ENCODE data around the gene COL23A1. TPM values are rescaled to one million over a fixed set of nuclear protein-coding genes. Genes with fewer than 3 reads are reported as not detected.

The COL23A1 gene
- total and polyA plus RNA-seq, 2 donors (not counting 1 experiment from before 2014, with no cell fraction given): not detected

DNA sequence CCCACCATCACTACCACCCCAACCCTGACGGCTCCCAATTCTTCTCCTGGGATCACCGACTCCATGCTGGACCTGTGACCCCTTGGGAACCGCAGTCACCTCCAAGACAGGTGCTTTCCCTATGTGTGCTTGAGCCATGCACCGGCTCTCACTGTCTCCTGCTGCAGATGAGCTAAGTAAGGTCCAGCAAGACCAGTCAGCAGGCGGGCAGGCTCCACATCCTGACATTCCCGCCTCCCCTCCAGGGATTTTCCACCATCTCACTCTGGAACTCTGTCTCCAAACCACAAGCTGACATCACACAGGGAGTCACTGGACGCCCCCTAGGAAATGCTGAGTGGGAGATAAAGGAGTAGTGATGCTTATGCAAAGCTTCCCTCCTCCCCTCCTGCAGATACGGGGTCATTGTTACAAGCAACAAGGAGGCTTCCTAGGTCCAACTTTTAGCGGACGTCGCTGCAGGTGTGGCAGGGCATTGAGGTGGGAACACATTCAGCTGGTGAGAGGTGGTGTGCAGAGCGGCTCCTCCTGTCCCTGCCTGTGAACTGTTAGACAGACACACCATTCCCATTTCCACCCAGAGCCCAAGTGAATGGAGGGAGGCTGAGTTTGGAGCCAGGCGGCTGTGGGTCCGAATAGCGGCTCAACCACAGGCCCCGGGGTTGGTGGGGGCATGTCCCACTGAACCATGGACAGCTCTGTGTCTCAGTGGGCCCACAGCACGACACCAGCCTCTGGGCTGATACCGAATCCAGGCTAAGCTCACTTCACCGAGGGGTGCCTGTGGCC, 228.3 kb downstream of the COL23A1 start:
- no peak overlapping the region for H3K27ac ChIP-seq (ENCODE audit: insufficient read depth, low read length)
- no peaks in the 10 kb centered on the region for H3K79me2 ChIP-seq (ENCODE audit: control insufficient read depth, insufficient read depth, low read length)
- peak in 1 of 2 donors; percentile 13 for DNase-seq (ENCODE audit: low read depth in 2 of 2)
- no peaks in the 10 kb centered on the region for H3K4me1 ChIP-seq (ENCODE audit: control insufficient read depth, extremely low read depth, insufficient read depth, low read length)
- no peak overlapping the region for H3K4me3 ChIP-seq (replicated peaks in 1 of 4; ENCODE audit: control extremely low read depth in 1 of 4, insufficient read depth in 1 of 4, low read depth in 3 of 4, low read length in 4 of 4)
- no peak overlapping the region for H3K4me2 ChIP-seq (ENCODE audit: extremely low read depth, insufficient read depth, low read length)
- H3K36me3 ChIP-seq (ENCODE audit: control insufficient read depth, insufficient read depth, low read length): no peaks in the 10 kb centered on the region
- H3K27me3 ChIP-seq (ENCODE audit: control insufficient read depth, insufficient read depth, low read length): no peaks in the 10 kb centered on the region
- H3K9ac ChIP-seq (ENCODE audit: insufficient read depth, low read length): no peak overlapping the region
- H3K9me3 ChIP-seq (ENCODE audit: control insufficient read depth, insufficient read depth, low read depth, low read length): no peaks in the 10 kb centered on the region
- no peak overlapping the region for H2AFZ ChIP-seq (ENCODE audit: low read length)
- no peak for TF ChIP-seq EZH2 (IDR thresholded peaks at IDR 0.05; ENCODE audit: low read length, missing control alignments)
- TF ChIP-seq, protein P1, sequence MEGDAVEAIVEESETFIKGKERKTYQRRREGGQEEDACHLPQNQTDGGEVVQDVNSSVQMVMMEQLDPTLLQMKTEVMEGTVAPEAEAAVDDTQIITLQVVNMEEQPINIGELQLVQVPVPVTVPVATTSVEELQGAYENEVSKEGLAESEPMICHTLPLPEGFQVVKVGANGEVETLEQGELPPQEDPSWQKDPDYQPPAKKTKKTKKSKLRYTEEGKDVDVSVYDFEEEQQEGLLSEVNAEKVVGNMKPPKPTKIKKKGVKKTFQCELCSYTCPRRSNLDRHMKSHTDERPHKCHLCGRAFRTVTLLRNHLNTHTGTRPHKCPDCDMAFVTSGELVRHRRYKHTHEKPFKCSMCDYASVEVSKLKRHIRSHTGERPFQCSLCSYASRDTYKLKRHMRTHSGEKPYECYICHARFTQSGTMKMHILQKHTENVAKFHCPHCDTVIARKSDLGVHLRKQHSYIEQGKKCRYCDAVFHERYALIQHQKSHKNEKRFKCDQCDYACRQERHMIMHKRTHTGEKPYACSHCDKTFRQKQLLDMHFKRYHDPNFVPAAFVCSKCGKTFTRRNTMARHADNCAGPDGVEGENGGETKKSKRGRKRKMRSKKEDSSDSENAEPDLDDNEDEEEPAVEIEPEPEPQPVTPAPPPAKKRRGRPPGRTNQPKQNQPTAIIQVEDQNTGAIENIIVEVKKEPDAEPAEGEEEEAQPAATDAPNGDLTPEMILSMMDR (conservative IDR thresholded peaks at IDR 0.05 in 1 of 2, IDR thresholded peaks at IDR 0.05 in 1 of 2; ENCODE audit: low read depth in 1 of 2, low read length in 2 of 2): no peak
- no peaks in the 10 kb centered on the region for H4K20me1 ChIP-seq (ENCODE audit: control insufficient read depth, extremely low read depth, insufficient read depth, low read length)

DNA sequence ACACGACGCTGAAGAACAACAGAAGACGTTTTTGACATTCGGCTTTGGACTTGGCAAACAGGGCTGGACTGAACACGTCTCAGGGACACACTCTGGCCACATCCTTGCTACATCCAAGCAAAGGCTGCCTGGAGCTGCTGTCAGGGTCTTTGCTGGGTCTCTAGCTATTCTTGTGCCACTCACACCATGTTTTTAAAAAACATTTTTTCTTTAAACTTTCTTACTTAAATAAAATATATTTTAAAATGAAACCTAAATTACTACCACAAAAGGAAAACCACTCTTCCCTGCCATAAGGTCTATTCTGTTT, 229.3 kb downstream of the COL23A1 start:
- no peaks in the 10 kb centered on the region for H3K79me2 ChIP-seq (ENCODE audit: control insufficient read depth, insufficient read depth, low read length)
- no peaks in the 10 kb centered on the region for H3K4me1 ChIP-seq (ENCODE audit: control insufficient read depth, extremely low read depth, insufficient read depth, low read length)
- no peaks in the 10 kb centered on the region for H3K27me3 ChIP-seq (ENCODE audit: control insufficient read depth, insufficient read depth, low read length)
- no peak overlapping the region for H3K4me3 ChIP-seq (replicated peaks in 1 of 4; ENCODE audit: control extremely low read depth in 1 of 4, insufficient read depth in 1 of 4, low read depth in 3 of 4, low read length in 4 of 4)
- H3K36me3 ChIP-seq (ENCODE audit: control insufficient read depth, insufficient read depth, low read length): no peaks in the 10 kb centered on the region
- no peaks in the 10 kb centered on the region for H3K9me3 ChIP-seq (ENCODE audit: control insufficient read depth, insufficient read depth, low read depth, low read length)
- DNase-seq (ENCODE audit: low read depth in 2 of 2): no peak
- H2AFZ ChIP-seq (ENCODE audit: low read length): no peak overlapping the region
- H3K9ac ChIP-seq (ENCODE audit: insufficient read depth, low read length): no peak overlapping the region
- no peaks in the 10 kb centered on the region for H4K20me1 ChIP-seq (ENCODE audit: control insufficient read depth, extremely low read depth, insufficient read depth, low read length)
- no peak overlapping the region for H3K4me2 ChIP-seq (ENCODE audit: extremely low read depth, insufficient read depth, low read length)
- no peak overlapping the region for H3K27ac ChIP-seq (ENCODE audit: insufficient read depth, low read length)
- TF ChIP-seq EZH2 (IDR thresholded peaks at IDR 0.05; ENCODE audit: low read length, missing control alignments): no peak
- TF ChIP-seq, protein P1 (conservative IDR thresholded peaks at IDR 0.05 in 1 of 2, IDR thresholded peaks at IDR 0.05 in 1 of 2; ENCODE audit: low read depth in 1 of 2, low read length in 2 of 2): no peak

DNA sequence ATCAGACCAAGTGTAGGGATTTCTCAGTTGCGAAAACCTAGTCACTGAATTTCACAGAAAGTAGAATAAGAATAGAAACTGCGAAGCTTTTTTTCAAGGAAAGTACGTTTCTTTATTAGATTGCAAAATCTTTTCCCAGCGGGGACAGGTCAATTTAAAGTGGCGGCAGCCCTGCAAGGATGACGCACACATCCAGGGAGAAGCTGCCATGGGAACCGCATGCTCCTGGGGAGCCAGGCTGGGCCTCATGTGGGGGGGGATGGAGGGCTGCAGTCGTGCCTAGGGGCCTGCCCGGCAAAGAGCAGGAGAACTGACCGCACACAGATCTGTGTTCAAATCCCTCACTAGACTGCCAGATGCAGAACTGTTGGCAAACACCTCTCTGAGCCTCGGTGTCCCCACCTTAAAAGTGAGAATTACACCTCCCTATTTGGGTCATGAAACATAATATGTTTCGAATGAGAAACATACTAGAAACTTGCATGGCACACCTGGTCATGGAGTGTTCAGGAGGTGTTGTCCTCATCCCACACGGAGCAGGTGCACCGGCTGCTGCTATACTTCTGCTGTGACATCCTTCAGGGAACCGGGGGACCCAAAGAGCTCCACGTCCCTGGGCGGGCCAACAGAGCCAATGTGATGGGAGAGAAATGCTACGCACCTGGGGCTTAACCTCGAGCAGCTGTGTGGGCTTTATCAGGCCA, 229.8 kb downstream of the COL23A1 start:
- Histone ChIP-seq H3K79me2 (ENCODE audit: control insufficient read depth, insufficient read depth, low read length) (no peaks in the 10 kb centered on the region), H3K27me3 (ENCODE audit: control insufficient read depth, insufficient read depth, low read length) (no peaks in the 10 kb centered on the region), H3K9me3 (ENCODE audit: control insufficient read depth, insufficient read depth, low read depth, low read length) (no peaks in the 10 kb centered on the region), H3K9ac (ENCODE audit: insufficient read depth, low read length) (no peak overlapping the region), H4K20me1 (ENCODE audit: control insufficient read depth, extremely low read depth, insufficient read depth, low read length) (no peaks in the 10 kb centered on the region), H3K4me3 (replicated peaks in 1 of 4; ENCODE audit: control extremely low read depth in 1 of 4, insufficient read depth in 1 of 4, low read depth in 3 of 4, low read length in 4 of 4) (no peak overlapping the region), H3K27ac (ENCODE audit: insufficient read depth, low read length) (no peak overlapping the region), H3K4me1 (ENCODE audit: control insufficient read depth, extremely low read depth, insufficient read depth, low read length) (no peaks in the 10 kb centered on the region), H3K36me3 (ENCODE audit: control insufficient read depth, insufficient read depth, low read length) (no peaks in the 10 kb centered on the region), H2AFZ (ENCODE audit: low read length) (no peak overlapping the region), H3K4me2 (ENCODE audit: extremely low read depth, insufficient read depth, low read length) (no peak overlapping the region)
- DNase-seq (ENCODE audit: low read depth in 2 of 2): no peak
- TF ChIP-seq, protein P1 (conservative IDR thresholded peaks at IDR 0.05 in 1 of 2, IDR thresholded peaks at IDR 0.05 in 1 of 2; ENCODE audit: low read depth in 1 of 2, low read length in 2 of 2): no peak
- no peak for TF ChIP-seq EZH2 (IDR thresholded peaks at IDR 0.05; ENCODE audit: low read length, missing control alignments)

Data from fibroblast of lung (primary cell).